HG03432 (cell line): ENCODE data around the gene TPSD1.

ENCODE experiments used
- ATAC-seq: cut with Tn5 transposase; IDR thresholded peaks from one replicate; pipeline ENCODE4 v1.9.1; 2021; ENCODE audit warnings: mild to moderate bottlenecking, moderate library complexity; ENCODE audit not compliant: unreplicated experiment

The TPSD1 gene

DNA sequence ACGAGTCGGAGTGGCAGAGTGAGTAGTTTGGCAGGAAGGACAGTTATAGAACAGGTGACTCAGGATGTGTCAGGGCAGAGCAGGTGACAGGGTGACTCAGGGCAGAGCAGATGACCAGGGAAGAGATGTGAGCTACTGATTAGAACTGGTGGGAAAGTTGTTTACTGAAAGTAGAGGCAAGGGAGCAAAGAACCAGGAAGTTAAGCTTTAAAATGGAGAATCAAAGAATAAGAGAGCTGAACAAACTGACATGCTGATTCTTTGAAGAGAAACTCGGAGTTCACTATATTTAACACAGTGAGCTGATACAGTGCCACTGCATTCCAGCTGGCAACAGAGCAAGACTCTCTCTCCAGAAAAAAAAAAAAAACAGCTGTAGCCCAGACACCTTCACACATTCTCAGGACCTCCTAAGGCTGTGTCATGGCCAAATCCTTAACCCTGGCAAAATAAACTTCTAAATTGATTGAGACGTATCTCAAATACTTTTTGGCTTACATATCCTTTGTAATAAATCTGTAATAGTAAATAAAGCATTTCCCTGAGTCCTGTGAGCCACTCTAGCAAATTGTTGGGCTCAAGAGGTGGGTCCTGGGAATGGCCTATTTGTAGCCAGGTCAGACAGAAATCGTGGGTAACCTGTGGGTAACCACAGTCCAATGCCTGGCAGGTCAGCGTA, 41.3 kb downstream of the TPSD1 start:
- peak; percentile 42 for ATAC-seq

DNA sequence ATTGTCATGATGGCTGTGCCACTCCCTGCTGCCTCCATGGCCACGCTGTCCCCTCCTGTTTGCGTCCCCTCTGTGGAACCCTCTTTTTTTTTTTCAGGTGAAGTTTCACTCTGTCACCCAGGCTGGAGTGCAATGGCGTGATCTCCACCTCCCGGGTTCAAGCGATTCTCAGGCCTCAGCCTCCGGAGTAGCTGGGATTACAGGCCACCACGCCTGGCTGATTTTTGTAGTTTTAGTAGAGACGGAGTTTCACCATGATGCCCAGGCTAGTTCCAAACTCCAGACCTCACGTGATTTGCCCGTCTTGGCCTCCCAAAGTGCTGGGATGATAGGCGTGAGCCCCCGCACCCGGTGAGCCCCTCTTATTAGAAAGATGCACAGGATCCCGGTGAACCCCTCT, 42.5 kb downstream of the TPSD1 start:
- no peak for ATAC-seq

DNA sequence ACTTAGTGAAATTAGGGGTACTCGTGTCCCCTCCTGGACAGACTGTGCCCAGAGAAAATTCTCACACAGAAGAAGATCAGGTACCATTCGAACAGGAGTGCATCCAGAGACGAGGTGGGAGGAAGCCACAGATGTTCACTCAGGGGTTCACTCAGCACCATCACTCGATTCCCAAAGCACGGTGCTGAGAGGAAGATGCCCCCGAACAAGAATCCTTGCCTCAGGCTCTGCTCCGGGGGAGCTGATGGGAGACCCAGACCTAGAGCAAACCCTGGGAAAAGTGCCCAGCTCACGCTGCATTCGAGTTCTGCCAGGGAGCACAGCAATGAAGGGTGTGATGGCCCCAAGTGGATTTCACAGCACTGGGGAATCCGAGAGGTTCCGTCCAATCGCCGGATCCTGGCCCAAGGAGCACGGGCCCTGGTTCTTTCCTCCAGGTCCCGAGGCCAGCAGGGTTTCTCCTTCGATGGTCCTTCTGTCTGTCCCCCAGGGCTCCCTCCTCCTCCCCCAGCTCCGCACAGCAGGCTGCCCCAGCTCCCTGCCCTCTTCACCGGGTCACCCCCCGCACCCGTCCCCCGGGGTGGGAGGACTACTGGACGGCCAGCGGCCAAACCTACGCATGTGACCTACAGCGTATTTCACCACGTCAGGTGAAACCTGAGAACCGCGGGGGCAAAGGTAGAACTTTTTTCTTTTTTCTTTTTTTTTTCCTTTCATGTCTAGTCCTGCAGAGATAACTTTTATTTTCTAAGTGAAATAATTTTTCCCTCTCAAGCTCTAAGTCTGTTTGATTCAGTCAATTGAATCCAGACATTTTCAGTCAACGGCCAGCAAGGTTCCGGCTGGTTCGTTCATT, 43.4 kb downstream of the TPSD1 start:
- no peak for ATAC-seq

DNA sequence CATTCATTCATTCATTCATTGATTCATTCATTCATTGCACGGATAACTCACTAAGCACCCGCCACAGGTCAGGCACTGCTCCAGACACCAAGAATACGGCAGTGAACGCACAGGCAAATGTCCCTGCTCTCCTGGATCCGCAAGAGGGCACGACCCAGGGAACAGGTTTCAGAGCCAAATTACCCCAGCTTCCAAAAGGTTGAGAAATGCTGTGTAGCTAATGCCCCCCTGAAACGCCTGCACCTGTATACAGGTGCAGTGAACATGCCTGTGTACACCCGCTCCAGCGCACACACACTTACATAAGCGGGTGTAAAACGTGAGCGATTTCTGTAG, 44.0 kb downstream of the TPSD1 start:
- no peak for ATAC-seq

DNA sequence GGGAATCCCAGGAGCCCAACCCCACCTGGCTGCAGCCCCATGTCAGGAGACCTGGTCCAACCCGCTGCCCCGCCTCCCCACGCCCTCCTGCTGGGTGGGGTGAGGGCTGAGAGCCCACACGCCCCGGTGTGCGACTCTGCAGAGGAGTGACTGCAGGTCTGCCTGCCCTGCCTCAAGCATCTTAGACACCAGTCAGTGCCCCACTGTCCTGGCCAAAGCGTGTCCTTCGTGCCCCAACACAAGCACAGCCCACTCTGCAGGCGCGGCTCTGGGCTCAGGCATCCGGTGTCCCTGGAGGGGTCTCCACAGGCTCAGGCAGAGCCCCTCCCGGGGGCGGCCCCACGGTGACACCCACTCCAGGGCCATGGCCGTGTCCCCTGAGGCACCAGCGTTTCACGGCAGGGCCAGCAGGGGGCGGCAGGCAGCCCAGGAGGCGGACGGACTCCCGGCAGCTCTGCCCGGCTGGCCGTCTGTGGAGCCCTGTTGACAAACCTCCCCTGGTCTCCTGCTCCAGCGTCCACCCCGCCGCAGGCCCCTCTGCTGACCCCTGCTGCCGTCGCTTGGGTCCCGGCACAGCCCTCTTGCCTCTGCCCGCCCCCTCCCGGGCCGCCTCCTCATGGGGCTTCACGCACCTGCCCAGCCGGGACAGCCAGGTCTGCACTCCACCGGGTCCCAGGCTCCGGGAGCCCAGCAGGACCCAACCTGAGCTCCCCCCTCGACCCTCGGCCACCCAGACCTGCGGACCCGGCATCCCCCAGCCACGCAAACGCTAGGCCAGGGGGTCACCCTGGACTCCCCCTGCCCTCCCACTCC, 45.0 kb downstream of the TPSD1 start:
- ATAC-seq, result peak; percentile 39

DNA sequence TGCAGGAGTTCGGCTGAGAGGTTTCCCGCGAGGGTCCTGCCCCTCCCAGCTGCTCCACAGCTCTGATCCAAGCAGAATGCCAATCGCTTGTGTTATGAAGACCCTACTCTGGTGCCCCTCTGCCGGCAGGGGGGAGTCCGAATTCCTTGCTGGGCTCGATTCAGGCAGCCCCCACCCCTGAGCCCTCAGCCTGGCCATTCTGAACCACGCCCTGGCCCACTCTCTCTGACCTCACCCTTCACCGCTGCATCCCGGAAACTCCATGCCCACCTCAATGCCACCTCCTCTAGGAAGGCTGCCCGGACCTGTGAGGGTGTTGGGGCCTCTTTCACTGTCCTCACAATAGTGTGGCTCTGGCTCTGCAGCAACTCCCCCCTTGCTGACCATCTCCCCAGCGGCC, 45.7 kb downstream of the TPSD1 start:
- no peak for ATAC-seq

DNA sequence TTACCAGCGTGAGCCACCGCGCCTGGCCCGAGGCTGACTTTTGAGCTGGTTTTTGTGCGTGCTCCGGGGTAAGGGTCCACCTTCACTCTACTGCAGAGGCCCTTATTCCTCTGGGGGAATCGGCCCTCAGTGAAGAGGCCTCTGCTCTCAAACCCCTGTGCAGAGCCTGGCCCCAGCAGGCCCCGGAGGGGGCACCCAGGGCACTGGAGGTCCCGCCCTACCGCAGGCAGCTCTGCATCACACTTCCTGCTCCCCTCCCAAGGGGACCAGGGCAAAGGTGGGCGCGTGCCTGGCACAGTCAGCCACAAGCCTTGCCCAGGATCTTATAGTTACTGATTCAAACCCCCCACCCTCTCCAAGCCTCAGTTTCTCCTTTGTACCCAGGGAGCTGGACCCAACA, 50.0 kb downstream of the TPSD1 start:
- ATAC-seq, result no peak

DNA sequence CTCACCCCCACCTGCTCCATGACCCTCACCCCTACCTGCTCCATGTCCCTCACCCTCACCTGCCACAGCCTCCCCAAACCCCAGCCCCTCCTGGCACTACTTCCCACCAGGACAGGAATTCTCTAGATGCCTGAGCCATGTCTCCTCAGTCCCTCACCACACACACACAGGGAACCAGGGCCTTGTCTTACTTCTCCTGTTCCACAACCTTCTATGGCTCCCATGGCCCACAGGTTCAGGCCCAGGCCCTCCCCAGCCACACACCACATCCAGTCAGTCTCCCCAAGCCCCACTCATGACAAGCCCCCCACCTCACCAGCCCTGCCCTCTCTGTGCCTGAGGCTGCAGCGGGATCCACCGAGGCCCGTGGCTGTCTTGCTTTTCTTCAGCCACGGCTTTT, 50.5 kb downstream of the TPSD1 start:
- ATAC-seq, result no peak

DNA sequence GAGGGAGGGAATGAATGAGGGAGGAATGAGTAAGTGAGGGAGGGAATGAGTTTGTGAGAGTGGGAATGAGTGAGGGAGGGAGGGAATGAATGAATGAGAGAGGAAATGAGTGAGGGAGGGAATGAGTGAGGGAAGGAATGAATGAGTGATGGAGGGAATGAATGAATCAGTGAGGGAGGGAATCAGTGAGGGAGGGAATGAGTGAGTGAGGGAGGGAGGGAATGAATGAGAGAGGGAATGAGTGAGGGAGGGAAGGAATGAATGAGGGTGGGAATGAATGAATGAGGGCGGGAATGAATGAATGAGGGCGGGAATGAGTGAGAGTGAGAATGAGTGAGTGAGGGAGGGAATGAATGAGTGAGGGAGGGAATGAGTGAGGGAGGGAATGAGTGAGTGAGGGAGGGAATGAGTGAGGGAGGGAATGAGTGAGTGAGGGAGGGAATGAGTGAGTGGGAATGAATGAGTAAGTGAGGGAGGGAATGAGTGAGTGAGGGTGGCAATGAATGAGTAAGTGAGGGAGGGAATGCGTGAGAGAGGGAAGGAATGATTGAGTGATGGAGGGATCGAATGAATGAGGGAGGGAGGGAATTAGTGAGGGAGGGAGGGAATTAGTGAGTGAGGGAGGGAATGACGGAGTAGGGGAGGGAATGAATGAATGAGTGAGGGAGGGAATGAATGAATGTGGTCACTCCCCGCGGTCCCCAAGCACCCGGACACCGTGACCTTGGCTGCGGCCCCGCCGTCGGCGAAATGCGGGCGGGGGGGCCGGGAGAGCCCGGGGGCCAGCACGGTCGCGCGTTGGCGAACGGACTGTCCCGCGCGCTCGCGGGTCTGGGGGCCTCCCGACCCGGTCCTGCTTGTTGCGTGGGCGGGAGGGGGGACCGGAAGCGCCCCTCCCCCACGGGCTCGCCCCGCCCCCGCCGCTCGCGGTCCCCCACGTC, 52.4 kb downstream of the TPSD1 start:
- peak; percentile 18 for ATAC-seq
